ENCODE data around the gene BCKDHA.
"Not testable (repeated sequence)": the region's sequence is repeated elsewhere in the genome, so short reads cannot be mapped to it uniquely, and the experiment has no call there.

Gene BCKDHA

DNA sequence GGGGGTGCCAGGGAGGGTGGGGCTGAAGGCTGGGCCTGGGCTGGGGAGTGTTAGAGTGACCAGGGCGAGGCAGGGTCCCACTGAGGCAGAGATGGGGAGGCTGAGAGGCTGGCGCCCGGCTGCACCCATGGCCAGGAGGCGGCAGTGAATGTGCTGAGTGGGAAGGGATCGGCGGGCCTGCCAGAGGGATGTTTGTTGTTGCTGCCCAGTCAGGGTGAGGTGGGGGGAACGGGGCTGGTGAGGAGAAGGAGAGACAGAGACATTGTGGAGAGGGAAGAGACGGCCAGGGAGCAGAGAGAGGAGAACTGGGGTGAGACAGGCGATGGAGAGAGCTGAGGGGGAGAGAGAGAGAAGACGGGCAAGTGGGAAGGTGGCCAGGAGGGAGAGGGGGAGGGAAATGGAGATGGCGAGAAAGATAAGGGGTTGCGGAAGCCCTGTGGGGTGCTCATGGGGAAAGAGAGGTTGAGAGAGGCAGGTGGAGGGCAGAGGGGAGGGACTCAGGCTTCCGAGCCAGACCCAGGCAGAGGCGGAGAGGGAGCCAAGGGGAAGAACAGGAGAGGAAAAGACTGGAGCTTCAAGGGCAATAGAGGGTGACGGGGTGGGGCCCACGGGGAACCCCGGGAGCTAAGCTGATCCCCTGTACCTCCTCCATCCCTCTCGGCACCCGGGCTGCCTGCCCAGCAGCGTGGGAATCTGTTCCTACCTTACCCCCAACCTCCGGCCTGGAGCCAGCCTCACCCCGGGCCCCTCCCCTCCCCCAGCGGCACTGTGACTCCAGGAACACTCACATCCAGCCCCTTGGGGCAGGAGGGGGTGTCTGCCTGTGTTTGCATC, 30.2 kb downstream of the BCKDHA start:
- DNase-seq, result no peak

DNA sequence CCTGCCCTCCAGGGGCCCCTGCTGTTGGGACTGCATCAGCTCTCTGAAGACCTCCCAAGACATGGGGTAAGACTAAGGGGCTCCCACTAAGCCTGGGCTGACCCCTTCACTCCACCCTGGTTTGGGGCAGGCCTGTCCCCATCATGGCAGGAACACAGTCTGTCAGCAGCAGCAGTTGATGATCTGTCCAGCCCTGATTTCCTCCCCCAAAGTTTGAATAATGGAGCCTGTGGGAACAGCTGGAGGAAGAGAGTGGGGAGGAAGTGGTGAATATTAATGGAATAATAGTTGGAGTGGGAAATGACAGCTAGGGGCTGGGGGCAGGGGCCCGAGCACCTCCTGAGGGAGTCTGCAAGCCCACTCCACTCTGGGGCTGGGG, 30.9 kb downstream of the BCKDHA start:
- no peak for DNase-seq

DNA sequence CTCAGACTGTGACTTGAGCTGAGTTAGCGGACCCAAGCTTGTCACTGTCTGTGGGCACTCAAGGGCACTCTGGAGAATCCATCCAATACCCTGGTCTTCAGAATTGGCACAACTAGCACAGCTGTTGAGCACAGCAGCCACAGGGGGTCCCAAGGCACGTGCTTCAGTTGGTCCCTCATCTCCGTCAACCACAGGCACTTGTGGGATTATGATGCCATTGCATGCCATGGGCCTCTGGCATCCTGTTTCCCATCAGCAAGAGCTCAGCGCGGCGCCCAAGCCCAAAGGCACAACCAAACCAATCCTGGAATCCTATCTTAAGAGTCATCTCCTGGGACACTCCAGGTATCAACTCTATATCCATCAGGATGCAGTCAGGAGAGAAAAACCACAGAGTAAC, 33.3 kb downstream of the BCKDHA start:
- DNase-seq, result no peak

DNA sequence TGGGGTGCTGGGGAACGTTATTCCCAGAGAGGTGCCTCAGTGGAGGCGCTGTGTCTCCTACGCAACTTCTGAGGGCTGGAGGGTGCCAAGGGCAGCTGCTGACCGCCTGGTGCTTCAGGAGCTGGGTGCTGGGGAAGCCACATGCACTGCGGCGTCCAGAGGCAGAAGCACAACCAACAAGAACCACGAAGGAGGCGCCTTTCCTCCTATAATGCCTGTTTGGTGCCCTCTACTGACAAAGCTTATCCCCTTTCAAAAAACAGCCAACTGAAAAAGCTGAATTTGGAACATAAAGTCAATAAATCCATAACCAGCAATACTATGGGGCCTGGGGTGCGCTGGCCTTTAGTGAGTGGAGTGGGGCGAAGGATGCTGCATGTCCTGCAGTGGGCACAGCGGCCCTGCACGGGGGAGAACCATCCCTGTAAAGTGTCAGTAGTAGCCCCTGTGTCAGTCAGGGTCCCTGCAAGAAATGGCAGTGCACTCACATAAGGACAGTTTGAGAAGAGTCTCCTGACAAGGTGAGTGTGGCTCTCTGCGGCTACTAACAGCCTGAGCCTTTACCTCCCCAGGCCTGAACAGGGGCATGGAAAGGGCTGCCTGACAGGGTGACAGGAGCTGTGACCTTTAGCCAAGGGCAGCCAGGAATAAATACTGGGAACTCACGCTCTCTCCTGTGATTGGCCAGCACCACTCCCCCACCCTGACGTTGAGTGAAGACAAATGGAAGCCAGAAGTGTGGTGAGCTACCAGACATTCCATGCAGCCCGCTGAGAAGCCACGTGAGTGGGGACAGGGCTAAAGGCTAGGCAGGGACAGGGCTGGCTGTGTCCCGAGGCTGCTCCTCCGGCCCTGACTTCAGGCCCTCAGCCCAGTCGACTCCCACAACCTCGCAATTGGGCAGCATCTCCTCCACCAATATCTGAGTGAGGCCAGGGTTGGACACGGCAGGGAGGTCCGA, 34.1 kb downstream of the BCKDHA start:
- no peak for DNase-seq

DNA sequence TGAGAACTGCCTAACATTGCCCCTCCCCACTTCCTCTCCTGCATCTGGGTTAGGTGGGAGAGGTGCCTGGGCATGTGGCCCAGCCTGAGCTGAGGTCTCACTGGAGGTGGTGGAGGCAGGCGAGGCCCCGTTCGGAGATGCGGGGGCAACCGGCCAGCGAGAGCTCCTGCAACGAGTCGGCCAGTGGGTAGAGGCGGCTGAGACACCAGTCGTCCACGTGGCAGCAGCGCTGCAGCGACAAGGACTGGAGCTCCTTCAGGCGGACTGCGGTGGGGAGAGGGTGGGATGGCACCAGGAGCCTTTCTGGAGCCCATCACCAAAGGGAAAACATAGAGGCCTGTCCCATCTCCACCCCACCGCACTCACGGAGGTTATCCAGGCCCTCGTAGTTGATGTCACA, 35.6 kb downstream of the BCKDHA start:
- DNase-seq, result no peak

DNA sequence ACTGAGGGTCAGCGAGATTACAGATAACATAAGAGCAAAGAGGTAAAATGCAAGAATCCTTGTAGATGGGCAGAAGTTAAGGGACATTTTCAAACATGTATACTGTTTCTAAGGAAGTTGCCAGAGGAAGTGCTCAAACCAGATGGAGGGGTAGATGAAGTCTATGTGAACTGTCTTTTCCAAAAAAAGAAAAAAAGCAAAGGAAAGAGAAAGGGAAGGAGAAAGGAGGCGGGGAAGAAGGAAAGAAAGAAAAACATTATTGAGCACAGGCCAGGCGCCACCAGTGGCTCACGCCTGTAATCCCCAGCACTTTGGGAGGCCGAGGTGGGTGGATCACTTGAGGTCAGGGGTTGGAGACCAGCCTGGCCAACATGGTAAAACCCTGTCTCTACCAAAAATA, 36.8 kb downstream of the BCKDHA start:
- no peak for DNase-seq

DNA sequence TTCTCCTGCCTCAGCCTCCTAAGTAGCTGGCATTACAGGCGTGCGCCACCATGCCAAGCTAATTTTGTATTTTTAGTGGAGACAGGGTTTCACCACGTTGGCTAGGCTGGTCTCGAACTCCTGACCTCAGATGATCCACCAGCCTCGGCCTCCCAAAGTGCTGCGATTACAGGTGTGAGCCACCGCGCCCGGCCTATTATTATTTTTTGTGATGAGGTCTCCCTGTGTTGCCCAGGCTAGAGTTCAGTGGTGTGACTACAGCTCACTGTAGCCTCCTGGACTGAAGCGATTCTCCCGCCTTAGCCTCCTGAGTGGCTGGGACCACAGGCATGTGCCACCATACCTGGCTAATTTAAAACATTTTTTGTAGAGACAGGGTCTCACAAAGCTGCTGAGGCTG, 37.8 kb downstream of the BCKDHA start:
- DNase-seq, result not testable (repeated sequence)

DNA sequence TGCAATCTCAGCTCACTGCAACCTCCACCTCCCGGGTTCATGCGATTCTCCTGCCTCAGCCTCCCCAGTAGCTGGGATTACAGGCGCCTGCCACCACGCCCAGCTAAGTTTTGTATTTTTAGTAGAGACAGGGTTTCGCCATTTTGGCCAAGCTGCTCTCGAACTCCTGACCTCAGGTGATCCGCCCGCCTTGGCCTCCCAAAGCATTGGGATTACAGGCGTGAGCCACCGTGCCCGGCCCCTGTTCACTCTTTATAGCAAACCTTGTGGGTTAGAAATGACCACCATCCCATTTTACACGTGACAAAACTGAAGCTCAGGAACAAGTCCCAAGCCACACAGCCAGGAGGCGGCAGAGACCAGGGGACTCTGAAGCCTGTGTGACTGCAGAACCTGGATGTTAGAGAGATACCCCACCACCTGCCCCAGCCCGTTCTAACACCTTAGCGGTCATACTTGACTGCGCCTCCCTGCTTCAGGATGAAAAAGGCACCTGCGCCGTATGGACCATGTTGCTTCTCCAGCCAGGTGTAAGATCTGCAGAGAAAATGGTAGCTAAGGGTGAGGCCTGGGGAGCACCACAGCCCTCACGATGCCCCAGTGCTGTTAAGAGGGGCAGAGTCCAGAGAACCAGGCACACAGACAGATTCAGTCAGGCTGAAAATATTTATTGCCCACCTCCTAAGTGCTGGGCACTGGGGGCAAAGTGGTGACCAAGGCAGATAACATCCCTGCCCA, 38.5 kb downstream of the BCKDHA start:
- DNase-seq, result no peak

DNA sequence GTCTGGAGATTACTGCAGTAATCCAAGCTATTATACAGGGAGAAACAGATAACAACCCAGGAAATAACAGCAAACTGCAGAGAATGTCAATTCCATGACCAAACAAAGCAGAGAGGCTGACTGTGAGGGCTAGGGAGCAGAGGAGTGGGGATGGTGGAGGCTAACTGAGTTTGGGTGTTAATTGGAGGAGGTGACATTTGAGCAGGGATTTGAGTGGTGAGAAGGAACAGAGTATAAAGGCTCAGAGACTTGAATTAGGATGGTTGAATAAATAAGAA, 39.0 kb downstream of the BCKDHA start:
- DNase-seq, result no peak

DNA sequence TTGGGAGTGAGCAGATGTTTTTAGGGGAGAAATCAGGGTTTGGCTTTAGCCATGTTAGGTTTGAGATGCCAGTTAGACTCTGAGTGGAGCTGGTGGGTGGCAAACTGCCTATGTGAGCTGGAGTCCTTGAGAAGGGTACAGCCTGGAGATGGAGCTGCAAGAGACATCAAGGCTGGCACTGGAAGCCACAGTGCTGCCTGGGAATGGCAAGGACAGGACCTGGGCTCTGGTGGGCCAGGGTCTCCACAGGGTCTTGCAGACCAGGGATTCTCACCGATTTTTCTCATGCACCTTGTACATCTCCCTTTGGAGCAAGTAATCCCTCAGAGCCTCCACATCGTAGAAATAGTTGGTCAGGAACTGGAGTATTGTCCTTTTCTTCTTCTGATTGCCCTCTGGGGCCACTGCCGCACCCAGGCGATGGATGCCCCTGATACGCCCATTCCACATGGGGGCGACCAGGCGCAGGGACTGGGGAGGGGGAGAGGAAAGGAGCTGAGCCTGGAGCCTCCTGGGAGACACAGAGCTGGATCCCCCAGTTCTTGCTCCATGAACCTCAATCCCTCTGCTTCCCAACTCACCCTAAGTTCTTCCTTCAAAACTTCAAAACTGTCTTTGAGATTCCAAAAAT, 40.4 kb downstream of the BCKDHA start:
- DNase-seq, result no peak

DNA sequence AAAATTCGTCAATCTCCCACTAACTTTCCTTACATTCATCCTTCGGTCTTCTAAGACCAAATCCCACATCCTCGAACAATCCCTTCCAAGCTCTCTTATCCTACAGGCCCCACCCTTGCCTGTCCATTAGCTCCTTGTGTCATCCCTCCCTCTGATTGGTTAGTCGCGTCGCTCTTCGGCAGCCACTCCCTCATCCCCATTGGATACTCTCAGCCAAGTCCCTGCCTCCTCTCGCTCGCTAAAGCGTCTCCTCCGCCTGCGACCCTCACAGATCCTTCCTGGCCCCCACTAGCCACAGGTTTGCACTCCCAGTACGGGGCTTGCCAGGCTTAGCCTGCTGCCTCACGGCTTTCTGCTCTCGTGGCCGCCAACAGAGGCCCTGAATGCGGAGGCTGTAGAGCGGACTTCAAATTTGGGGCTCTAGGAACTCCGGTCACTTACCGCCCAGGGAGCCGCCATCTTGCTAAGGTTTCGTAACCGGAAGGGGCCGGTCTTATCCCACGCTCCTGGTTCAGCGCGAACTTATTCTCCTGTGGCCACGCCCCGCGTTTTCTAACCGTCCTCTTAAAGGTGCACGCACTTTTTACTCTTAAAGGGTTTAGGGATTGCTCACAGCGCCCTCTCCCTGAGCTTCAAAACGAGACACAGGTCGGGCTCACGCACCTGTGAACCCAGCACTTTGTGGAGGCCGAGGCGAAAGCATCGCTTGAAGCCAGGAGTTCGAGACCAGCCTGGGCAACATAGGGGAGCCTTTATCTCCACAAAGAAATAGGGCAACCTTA, 42.0 kb downstream of the BCKDHA start, which contains the start of gene DMAC2:
DMAC2 (minus strand) TSS at position 472 of the 782 bp plus-strand sequence; CDS start at position 459, 13 bp downstream.
- peak; percentile 99 for DNase-seq

DNA sequence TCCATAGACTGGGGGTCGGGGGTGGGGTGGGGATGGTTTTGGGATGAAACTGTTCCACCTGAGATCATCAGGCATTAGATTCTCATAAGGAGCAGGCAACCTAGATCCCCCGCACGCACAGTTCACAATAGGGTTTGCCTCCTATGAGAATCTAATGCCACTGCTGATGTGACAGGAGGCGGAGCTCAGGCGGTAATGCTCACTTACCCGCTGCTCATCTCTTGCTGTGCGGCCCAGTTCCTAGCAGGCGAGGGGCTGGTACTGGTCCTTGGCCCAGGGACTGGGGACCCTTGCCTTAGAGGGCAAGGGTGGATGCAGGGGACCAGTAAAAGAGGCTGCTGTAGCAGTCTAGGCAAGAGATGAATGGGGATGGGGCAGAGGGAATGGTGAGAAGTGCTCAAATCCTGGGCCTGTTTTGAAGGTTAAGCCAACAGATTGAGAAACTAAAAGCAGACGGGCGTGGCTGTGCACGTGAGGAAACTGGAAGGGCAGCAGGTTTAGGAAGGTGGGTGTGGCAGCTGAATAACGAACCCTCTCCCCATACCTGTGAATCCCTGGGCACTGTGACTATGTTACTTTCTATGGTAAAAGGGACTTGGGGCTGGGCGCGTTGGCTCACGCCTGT, 43.8 kb downstream of the BCKDHA start:
- DNase-seq, result no peak

DNA sequence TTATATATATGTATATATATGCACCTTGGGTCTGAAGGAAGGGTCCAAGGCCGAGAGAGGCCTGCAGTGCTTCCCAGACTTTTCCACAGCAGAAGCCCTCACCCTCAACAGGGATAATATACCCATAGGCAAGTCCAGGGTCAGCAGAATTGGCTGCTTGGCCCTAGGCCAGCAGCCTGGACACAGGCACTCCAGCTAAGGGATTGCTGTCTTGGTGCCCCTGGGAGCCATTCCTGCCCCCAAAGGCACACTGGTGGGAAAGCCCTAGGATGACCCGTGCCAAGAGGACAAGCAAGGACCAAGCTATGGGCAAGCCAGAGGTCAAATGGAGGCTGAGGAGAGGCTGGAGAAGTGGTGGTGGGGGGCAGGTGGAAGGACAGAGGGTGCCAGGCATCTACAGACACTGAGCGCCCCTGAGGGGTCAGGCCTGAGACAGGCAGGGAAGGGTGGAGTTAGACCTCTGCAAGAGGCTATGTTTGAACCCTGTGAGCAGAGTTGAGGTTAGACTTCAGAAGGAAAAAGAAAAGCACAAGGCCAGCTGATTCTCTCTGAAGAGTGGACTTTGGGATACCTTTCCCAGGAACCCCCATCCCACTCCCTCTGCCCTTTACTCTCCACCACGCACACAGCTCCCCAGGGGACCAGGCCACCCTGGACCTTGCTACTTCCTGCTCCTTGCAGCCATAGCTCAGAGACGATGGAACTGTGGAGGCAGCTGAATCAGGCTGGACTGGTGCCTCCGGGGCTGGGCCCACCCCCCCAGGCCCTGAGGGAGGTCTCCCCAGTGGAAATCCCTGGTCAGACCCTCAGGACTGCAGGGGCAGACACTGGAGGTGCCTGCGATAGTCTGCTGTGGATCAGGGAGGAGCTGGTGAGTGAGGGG, 45.1 kb downstream of the BCKDHA start, which contains the start of gene ERICH4:
ERICH4 (plus strand) TSS at position 684 of the 883 bp plus-strand sequence; CDS start at position 698, 14 bp downstream.
- no peak for DNase-seq

DNA sequence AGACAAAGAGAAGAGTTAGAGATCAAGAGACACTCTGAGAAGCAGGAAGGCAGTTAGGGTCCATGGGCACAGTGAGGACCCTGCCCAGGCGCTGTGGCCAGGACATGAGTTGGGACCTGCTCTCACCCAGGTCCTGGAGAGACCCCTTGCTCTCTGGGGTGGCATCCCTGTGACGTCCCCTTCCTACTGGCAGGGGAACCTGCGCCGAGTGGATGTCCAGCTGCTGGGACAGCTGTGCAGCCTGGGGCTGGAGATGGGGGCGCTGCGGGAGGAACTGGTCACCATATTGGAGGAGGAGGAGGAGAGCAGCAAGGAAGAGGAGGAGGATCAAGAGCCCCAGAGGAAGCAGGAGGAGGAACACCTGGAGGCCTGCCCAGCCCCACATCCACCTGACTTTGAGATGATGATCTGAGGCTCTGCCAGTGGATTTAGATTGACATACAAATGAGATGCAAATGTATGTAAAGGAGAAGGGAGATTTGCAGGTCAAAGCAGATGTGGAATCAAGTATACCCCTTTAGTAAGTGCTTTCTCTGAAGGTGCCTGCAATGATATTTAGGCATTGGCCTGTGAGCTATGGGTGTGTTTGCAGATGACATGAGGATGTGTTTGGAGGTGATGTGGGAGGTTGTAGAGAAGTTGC, 46.3 kb downstream of the BCKDHA start:
- no peak for DNase-seq

DNA sequence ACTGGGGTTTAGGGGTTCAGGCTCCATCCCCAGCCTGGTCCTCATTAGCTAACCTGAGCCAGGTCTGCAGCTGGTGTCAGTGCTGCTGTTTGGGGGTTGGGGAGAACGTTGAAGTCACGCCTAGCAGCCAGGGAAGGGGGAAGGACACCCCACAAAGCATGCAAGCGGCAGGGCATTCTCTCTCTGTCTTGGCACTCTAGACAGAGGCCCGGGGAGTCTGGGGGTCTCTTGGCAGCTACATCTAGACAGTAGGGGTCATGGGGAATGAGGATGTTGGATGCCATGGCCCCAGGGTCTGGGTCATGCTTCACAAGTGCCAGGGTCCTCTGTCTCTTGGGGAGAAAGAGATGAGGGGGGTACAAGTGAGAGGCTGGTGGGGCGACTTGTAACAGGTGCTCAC, 48.0 kb downstream of the BCKDHA start:
- no peak for DNase-seq

DNA sequence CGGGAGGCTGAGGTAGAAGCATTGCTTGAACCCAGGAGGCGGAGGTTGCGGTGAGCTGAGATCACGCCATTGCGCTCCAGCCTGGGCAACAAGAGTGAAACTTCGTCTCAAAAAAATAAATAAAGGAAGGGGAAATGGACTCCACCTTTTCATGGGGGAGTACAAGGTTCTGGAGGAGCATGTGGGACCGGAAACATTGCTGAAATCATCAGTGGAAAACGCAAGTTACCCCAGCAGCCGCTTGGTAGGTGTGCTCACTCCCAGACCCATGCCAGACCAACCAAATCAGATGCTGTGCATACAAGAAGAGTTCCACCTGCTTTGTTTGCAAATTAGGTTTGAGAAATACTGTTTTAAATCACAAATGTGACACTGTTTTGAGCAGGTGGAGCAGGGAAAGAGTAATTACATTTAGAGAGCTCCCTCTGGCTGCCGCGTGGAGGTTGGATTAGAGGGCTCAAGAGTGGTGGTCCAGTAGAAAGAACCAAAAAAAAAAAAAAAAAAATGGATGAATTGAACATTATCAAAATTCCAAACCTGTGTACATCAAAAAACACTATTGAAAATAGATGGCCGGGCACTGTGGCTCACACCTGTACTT, 50.2 kb downstream of the BCKDHA start:
- DNase-seq, result no peak

DNA sequence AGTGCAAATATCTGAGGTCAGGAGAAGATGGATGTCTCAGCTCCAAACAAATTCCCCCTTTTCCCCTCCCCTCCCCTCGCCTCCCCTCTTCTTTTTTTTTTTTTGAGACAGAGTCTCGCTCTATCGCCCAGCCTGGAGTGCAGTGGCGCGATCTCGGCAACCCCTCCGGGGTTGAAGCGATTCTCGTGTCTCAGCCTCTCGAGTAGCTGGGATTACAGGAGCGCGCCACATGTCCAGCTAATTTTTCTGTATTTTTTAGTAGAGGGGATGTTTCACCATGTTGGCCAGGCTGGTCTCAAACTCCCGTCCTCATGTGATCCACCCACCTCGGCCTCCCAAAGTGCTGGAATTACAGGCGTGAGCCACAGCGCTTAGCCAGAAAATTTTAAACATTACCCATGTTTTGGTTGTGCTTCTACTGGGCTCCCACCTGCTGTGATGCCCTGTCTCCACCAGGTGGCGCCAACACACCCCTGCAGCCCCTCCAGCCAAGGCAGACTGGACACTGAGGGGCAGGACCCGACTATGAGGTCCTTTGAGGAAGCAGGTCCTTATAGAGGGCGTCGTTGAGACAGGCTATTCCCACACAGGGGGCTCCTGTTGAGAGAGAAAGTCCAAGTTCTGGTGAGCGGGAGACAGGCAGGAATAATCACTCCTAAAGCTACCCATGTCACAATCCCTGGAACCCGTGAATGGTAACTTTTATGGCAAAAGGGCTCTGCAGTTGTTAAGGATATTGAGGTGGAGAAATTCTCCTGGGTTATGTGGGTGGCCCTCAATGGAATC, 51.7 kb downstream of the BCKDHA start:
- DNase-seq, result peak; percentile 88

DNA sequence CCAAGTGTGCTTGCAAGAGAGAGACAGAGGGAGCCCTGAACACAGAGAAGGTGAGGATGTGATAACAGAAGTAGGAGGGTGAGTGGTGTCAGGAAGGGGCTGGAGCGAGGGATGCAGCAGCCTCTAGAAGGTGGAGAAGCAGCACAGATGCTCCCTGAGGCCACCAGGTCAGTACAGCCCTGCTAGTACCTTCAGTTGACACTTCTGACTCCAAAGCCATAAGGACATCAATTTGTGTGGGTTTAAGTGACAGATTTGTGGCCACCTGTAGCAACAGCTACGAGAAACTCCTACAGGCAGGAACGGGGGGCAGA, 52.2 kb downstream of the BCKDHA start:
- no peak for DNase-seq

Data from eye (tissue), 1 donor.